Effector CD8-positive, alpha-beta T cell (primary cell): ENCODE data around the gene MSTN.
"Not testable (repeated sequence)": the region's sequence is repeated elsewhere in the genome, so short reads cannot be mapped to it uniquely, and the experiment has no call there.

ENCODE experiments used
- DNase-seq: peaks from one replicate; lab custom pipeline; 2025; lab: John Stamatoyannopoulos, UW

MSTN gene

DNA sequence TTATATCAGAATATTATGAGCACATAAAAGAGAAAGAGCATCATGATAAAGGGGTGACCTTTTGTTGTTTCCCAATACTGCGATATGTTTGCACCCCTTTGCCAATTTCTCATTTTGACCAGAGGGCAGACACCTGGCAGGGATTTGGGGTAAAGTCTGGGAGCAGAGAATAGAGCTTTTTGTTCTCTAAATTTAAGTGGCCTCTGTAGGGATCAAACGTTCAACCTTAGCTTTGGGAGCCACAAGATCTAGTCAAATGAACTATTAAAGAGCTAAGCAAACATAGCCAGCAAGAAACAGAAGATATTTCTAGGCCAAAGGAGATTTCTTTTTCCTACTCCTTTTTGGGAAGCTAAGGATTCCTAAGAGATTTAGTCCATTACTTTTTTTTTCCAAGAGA is 1.1 kb upstream of the MSTN start:
- no peak for DNase-seq

DNA sequence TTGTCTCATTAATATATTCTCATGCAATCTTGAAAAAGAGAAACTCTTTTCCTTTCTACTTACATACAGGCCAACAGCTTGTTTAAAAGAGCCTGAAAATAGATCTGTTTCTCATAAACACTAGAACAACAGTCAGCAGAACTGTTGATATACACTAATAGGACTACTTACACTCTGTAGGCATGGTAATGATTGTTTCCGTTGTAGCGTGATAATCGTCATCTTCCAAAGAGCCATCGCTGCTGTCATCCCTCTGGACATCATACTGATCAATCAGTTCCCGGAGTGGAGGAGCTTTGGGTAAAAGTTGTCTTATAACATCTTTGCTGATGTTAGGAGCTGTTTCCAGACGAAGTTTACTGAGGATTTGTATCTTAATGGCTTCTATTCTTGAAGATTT is 476 bp downstream of the MSTN start:
- DNase-seq, result no peak

DNA sequence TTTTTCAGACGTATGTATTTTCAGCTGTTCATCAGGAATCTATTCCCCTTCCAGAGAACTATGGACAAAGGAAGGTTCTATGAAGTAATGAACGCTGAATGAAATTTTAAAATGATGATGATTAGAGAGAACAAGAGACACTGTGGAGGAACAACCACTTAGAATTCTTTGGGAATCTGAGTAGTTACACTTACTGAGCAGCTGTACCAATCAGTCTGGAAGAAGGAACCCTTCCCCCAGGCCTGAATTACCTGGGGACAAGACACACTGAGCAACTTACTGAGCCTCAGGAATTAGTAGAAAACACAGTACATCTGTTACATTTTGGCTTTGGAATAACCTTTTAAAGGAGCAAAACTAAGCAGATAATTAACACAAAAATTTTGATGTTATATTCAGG is 1.9 kb downstream of the MSTN start:
- no peak for DNase-seq

DNA sequence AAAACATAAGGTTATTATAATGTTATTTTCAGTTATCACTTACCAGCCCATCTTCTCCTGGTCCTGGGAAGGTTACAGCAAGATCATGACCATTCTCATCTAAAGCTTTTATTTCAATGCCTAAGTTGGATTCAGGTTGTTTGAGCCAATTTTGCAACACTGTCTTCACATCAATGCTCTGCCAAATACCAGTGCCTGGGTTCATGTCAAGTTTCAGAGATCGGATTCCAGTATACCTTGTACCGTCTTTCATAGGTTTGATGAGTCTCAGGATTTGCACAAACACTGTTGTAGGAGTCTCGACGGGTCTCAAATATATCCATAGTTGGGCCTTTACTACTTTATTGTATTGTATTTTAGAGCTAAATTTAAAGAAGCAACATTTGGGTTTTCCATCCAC is 2.5 kb downstream of the MSTN start:
- DNase-seq, result no peak

DNA sequence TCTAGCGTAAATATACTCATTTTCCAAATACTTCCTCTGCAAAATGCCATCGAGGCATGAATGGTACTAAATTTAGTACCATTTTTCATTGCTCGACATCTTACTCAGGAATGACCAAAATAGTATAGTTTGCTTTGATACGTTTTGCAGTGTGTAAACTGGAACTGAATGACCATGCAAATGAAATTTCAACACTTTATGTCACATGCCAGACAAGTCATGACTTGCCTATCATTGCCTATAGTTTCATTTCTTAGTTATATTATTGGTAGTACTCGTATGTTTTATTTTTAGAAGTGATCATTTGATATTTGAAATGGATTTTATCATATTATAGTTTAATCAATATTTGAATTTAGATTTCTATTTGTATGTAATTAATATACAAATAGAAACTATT is 9.1 kb downstream of the MSTN start:
- DNase-seq, result no peak

DNA sequence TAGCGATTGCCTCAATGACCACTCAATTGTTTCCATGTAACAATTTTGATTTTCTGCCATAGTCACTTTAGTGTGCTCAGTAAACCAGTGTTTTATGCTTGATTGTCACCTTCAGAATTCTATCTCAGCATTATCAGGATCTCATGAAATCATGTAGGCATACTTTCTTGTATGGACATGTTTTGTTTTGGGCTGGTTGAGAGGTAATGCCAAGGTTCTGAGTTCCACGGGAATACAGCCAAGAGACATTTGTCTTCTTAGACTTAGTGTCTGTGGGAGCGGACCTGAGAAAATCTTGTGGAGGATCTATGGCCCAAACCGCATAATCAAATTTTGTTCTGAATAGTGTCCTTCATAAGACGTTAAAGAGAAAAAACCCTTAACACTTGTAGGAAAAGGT is 10.2 kb downstream of the MSTN start:
- DNase-seq, result no peak

DNA sequence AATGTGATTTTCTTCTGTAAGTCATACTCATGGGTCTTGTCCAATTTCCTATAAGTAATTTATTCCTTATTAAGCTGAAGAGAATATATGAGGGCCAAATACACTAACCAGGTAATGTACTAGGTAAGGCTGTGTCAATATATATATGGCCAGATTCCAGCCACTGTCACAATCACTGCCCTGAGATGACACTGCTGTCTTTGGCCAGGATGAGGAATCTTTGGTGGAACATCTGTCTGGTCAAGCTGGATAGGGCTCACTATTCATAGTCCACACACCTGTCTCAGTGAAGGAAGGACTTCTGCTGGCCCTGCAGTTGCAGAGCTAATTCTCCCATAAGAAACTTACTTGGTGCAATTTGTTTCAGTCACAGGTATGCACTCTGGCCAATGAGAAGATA is 11.3 kb downstream of the MSTN start:
- DNase-seq, result no peak

DNA sequence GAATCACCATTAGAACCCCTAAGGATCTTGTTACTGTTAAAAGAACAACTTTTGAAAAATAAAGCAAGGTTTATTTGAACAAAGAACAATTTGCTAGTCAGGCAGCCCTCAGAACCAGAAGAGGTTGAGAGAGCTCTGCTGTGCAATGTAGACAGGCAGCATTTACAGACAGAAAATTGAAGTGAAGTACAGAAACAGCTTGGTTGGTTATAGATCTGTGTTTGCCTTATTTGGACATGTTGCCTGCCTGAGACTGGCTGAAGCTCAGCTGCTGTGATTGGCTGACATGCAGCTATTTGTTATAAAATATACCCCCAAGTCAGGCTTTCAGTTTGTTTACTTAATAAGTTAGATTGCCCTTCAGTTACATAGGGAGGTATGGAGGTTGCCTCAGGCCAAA is 12.5 kb downstream of the MSTN start:
- DNase-seq, result no peak

DNA sequence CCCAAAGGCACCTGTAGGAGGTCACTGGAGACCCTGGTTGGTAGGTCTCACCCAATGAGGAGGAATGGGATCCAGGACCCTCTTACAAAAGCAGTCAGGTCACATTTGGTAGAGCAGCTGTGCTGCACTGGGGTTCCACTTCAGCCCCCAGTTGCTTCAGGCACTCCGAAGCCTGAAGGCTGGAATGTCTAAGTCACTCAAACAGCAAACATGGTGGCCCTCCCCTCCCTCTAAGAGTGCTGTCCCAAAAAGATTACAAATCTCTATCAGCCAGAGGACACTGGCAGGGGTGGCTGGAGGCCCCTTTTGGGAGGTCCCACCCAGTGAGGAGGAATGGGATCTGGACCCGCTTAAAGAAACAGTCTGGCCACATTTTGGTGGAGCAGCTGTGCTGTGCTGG is 17.7 kb downstream of the MSTN start:
- DNase-seq, result no peak

DNA sequence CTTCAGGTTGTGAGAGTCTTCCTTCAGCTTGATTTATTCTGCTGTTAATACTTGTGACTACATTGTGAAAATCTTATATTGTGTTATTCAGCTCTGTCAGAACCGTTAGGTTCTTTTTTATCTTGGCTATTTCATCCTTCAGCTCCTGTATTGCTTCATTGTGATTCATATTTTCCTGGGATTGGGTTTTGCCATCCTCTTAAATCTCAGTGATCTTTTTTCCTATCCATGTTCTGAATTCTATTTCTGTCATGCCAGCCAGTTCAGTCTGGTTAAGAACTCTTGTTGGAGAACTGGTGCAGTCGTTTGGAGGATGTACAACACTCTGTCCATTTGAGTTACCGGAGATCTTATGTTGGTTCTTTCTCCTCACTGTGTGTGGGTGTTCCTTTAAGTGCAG is 19.1 kb downstream of the MSTN start:
- no peak for DNase-seq

DNA sequence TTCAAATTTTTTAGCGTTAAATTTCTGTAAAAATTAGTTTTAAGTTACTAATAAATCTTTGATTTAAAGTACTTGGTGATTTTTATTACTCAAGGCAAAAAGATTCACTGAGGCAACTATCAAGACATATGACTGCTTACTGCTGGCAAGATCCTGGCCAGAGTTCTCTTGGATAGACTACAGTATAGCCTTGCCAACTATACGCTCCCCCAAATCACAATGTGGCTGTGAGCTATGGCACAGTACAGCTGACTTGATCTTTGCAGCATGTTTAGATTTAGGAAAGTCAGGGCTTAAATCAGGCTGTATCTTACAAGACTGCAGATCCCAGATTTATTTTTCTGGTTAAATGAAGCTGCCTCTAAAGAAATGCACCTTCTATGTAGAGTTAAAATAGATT is 26.5 kb downstream of the MSTN start:
- no peak for DNase-seq

DNA sequence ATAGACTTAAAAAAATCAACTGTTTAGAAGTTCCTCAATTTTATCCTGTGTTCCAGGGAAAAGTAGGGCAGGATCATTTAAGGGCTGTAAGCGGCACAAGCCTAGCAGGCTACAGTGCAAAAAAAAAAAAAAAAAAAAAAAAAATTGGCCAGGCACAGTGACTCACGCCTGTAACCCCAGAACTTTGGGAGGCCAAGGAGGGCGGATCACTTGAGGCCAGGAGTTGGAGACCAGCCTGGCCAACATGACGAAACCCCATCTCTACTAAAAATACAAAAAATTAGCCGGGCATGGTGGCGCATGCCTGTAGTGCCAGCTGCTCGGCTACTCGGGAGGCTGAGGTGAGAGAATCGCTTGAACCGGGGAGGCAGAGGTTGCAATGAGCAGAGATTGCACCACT is 28.1 kb downstream of the MSTN start:
- not testable (repeated sequence) for DNase-seq

DNA sequence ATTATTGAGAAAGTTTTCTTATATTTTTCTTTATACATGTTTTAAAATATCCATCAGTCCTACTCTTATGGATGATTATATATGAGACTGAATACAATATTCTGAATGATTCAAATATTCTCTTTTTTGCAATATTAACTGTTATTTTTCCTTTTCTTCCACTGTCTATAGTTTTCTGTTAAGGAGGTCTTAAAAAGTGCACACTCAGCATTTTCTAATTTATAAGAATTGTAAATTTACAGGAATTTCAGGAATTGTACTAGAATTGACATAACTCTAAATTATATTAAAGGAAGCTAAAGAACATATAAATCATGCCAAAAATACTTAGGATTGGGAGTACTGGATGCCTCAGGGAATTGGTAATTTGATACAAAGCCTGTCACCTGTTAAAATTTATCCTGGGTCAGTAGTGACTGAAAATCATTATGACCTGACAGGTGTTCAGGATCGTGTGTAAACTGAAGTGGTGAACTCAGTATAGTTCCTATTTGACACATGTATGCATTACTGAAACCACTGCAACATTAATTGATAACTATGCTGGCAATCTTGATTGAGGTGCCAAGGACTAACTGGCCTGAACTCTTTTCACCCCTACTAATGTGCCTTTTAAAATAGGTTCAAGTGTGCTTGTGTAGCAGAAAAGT is 30.4 kb downstream of the MSTN start:
- no peak for DNase-seq

DNA sequence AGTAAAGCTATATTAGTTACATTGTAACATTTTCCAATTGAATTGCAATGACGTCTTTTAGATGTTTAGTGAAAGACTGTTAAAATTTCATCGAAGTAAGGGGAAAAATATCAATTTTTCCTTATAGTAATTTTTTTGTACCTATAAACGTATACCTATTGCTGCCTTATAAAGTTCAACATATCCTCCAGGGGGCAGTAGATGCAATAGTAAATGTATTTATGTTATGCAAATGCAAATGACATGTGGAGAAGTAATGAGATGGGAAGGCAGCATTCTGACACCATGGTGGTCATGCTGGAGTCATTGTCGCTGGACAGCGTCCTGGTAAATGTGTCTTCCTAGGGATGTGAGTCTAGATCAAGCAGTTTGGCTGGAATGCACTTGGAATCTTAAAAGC is 38.7 kb downstream of the MSTN start:
- no peak for DNase-seq

DNA sequence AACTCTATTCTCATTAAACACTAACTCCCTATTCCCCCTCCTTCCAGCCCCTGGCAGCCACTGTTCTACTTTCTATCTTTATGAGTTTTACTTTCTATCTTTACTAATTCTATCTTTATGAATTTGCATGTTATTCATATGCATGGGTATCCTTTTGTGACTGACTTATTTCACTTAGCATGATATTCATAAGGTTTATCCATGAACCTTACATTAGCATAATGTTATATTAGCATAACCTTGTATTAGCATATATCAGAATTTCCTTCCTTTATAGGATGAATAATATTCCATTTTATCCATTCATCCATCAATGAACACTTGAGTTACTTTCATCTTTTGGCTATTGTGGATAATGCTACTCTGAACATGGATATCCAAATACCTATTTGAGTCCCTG is 41.8 kb downstream of the MSTN start:
- DNase-seq, result no peak

DNA sequence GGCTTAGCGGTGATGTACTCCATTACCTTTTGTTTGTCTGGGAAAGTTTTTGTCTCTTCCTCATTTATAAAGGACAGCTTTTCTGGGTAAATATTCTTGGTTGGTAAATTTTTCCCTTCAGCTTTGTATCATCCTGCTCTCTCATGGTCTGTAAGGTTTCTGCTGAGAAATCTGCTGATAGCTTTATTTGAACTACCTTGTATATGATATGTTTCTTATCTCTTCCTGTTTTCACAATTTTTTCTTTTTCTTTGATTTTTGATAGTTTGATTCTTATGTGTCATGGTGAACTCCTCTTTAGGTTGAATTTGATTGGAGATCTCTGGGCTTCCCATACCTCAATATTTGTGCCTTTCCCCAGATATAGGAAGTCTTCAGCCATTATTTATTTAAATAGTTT is 44.7 kb downstream of the MSTN start:
- no peak for DNase-seq

DNA sequence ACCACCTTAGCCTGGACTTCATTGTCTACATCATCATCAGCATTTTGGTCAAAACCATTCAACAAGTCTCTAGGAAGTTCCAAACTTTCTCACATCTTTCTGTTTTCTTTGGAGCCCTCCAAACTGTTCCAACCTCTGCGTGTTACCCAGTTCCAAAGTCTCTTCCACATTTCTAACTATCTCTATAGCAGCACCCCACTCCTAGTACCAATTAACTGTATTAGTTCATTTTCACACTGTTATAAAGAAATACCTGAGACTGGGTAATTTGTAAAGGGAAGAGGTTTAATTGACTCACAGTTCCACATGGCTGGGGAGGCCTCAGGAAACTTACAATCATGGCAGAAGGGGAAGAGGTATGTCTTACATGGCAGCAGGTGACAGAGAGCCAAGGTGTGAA is 46.6 kb downstream of the MSTN start:
- not testable (repeated sequence) for DNase-seq
